HG02981 (cell line): ENCODE measurements around the gene TP53TG3.
"Not testable (repeated sequence)": the region's sequence is repeated elsewhere in the genome, so short reads cannot be mapped to it uniquely, and the experiment has no call there.

Source experiments
- ATAC-seq: cut with Tn5 transposase; IDR thresholded peaks from one replicate; pipeline ENCODE4 v1.9.1; 2021; ENCODE audit warnings: mild to moderate bottlenecking, moderate library complexity; ENCODE audit not compliant: unreplicated experiment

The TP53TG3 gene, protein sequence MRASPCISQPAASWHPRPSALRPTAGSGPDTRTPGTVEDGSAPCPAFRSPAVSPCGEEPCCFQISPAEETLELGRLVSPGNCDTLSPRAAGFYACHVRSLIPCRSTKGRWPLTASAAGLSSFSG

DNA sequence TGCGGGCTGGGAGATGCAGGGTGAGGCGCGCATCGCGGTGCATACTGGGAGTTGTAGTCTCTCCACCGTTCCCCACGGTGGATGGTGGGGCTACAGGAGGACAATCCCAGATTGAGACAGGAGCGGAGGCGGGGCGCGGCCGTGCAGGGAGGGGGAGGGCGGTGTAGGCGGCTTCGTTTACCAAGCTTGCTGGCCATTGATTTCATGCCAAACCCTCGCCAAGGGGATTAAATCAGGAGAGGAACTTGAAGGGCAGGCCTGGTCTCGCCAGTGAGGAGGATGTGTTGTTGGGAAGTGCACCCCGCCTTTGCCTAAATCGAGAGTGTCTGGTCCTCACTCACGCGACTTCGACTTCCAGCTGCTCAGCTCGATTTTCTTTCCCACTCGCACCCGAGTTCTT is at the start of gene TP53TG3:
Gene TP53TG3, minus strand, starts transcription at position 101 of the 400 bp plus-strand sequence. Its CDS starts 68 bp downstream, at position 33.
- ATAC-seq, result not testable (repeated sequence)

DNA sequence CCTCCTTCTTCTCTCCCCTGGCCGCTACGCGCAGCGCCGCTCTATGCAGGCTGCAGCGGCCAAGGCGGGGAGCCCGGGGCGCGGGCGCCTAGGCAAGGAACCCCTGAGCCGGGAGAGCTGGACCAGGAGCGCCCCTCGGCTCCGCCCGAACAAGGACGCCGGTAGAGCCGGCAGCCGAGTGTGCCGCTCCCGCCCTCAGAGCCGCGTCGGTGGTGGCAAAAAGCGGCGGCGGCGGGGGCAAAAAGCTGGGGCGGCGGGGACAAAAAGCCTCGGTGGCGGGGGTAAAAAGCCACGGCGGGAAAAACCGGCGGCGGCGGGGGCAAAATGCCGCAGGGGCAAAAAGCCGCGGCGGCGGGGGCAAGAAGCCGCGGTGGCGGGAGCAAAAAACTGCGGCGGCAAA is 25.1 kb downstream of the TP53TG3 start:
- not testable (repeated sequence) for ATAC-seq

DNA sequence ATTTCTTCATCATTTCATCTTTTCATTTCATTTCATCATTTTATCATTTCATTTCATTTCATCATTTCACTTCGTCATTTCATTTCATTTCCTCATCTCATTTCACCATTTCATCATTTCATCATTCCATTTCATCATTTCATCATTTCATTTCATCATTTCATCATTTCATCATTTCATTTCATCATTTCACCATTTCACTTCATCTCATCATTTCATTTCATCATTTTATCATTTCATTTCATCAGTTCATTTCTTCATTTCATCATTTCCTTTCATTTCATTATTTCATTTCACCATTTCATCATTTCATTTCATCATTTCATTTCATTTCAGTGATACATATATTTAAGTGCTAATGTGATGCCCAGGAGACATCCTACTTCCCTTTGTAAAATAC is 28.4 kb downstream of the TP53TG3 start:
- ATAC-seq, result not testable (repeated sequence)

DNA sequence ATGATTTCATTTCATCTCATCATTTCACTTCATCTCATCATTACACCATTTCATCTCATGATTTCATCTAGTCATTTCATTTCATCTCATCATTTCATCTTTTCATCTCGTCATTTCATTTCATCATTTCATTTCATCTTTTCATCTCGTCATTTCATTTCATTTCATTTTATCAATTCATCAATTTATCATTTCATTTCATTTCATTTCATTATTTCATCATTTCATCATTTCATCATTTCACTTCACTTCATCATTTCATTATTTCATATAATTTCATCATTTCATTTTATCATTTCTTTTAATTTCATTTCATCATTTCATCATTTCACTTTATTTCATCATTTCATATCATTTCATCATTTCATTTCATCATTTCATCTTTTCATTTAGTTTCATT is 29.2 kb downstream of the TP53TG3 start:
- not testable (repeated sequence) for ATAC-seq

DNA sequence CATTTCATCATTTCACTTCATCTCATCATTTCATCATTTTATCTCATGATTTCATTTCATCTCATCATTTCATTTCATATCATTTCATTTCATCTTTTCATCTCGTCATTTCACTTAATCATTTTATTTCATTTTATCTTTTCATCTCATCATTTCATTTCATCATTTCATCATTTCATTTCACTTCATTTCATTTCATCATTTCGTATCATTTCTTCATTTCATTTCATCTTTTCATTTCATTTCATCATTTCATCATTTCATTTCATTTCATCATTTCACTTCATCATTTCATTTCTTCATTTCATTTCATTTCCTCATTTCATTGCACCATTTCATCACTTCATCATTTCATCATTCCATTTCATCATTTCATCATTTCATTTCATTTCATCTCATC is 29.8 kb downstream of the TP53TG3 start:
- not testable (repeated sequence) for ATAC-seq

DNA sequence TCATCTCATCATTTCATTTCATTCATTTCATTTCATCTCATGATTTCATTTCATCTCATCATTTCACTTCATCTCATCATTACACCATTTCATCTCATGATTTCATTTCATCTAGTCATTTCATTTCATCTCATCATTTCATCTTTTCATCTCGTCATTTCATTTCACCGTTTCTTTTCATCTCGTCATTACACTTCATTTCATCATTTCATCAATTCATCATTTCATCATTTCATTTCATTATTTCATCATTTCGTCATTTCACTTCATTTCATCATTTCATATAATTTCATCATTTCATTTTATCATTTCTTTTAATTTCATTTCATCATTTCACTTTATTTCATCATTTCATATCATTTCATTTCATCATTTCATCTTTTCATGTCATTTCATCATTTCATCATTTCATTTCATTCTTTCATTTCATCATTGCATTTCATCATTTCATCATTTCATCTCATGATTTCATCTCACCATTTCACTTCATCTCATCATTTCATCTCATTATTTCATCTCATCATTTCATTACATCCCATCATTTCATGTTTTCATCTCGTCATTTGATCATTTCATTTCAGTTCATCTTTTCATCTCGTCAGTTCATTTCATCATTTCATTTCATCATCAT is 30.6 kb downstream of the TP53TG3 start:
- not testable (repeated sequence) for ATAC-seq

DNA sequence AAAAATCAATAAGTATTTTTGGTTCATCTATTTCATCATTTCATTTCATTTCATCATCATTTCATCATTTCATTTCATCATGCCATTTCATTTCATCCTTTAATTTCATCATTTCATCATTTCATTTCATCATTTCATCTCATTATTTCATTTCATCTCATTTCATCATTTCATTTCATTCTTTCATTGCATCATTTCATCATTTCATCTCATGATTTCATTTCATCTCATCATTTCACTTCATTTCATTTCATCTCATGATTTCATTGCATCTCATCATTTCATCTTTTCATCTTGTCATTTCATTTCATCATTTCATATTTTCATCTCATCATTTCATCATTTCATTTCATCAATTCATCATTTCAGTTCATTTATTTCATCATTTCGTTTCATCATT is 31.2 kb downstream of the TP53TG3 start:
- ATAC-seq, result not testable (repeated sequence)

DNA sequence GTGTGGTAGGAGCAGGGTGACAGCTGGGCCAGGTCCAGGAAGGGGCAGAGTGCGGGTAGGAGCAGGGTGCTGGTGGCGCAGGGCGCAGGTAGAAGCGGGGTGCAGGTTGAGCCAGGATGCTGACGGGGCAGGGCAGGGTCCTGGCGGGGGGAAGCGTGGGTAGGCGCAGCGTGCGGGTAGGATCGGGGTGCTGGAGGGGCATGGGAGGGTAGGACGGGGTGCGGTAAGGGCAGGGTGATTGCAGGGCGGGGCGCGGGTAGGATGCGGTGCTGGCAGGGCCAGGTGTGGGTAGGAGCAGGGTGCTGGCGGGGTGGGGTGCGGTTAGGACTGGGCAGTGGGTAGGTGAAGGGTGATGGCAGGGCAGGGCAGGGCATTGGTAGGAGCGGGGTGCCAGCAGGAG is 38.4 kb downstream of the TP53TG3 start:
- ATAC-seq, result not testable (repeated sequence)

DNA sequence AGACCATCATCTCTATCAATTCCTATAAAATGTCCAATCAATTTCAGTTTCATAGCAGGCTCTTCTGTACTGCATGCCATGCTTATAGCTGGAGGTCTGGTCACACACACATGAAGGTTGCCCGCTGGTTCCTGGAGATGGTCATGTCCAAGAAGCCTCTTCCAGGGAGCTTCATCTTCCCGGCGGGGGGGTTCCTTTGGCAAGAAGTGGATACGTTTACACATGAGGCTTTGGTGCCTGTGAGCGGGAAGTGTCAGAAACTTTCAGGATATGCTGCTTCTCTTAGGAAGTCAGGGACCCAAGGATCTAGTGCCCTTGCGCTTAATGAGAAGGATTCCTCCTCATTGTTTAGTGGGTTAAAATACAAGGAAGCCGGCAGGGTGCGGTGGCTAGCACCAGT is 43.9 kb downstream of the TP53TG3 start:
- not testable (repeated sequence) for ATAC-seq
